ENCODE results near the gene TCF12.
A peak's percentile ranks its signal among the peaks of the same experiment; 100 is the strongest.

Gene TCF12

DNA sequence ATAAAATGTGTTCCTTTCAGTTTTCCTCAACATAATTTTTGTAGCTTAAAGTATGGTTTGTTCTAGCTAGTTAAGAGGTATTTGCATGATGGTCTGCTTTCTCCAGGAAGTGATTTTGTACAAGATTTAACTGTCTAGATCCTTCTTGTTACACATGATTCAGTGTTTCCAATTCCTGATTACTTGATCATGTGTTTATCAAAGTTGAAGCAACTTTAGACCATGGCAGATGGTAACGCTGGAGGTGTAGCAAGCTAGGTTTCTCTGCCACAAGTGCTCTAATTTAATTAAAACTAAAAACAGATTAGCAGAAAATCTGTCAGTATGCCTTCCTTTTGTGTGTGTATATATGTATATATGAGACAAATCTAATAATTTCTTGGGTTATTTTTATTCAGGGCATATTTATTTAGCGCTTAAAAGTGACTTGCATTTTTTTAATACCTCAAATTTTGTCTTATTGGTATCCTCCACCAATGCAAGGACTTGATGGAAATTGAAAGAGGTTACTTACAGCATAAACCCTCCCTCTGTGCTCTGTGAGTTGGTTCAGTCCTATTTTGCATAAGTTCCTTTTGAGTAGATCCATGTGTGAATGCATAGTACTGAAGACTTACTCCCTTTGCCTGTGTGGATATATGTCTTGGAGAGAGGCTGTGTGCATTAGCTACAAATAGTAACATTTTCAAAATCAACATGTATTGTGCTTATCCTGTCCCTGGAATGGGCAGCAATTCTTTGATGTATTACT, 300.6 kb downstream of the TCF12 start:
- DNase-seq (ENCODE audit: low read depth): peak; percentile 24

GRCh38 chr15:57220205-57220604, 301.8 kb downstream of the TCF12 start:
- DNase-seq (ENCODE audit: low read depth): no peak

DNA sequence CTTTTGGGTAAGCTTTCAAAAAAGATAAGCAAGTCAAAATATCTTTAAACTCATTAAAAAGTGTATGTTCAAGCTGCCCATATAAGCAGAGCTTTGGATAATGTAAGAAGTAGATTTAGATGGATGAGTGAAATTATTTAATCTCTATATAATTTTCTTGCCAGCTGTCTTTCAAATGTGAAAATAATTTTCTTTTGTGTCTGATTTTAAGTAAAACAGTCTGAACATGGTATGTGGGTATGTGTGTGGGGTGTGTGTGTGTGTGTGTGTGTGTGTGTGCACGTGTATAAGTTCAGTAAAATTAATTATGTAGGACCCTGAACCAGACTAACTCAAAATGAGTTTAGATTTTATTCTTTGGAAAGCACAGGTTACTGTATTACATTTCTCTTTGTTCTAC, 302.7 kb downstream of the TCF12 start:
- DNase-seq (ENCODE audit: low read depth): no peak

DNA sequence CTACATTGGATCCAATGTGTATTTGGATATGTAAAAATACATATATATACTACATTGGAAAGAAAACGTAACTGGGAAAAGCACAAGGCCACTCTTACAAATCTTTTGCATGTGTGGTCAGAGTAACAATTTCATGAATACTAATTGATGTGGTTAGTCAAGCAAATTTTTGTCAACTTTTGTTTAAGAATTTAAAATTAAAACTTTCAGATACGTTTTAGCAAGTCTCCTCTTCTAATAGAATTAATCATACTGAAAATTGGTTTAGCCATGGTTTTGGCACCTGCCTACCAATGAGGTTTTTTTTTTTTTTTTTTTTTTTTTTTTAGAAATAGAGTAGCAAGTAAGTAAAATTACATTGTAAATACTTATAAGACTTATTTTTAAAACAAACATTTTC, 304.9 kb downstream of the TCF12 start:
- no peak for DNase-seq (ENCODE audit: low read depth)

- DNase-seq (ENCODE audit: low read depth): no peak
These were observed 305.4 kb downstream of the TCF12 start for GRCh38 chr15:57223887-57224286.

- no peak for DNase-seq (ENCODE audit: low read depth)
These were observed 306.2 kb downstream of the TCF12 start for GRCh38 chr15:57224664-57225063.

DNA sequence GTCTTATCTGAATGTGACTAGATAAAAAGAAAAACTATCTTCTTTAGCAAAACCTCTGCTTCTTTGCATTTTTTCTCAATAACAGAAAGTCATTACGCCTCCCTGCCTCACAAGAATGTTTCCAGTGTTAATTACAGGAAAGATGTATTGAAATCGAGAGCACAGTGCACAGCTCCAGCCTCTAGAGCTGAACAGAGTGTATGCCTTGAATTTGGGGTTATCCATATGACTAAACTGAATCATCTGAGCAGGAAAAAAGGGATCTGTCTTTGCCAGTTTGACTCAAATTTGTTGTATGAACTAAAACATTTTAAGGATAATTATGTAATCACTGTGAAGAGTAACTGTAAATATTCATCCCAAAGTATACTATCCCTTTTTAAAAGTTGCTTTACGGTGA, 308.7 kb downstream of the TCF12 start:
- no peak for DNase-seq (ENCODE audit: low read depth)

GRCh38 chr15:57227899-57228298, 309.5 kb downstream of the TCF12 start:
- no peak for DNase-seq (ENCODE audit: low read depth)

GRCh38 chr15:57228395-57228794, 310.0 kb downstream of the TCF12 start:
- no peak for DNase-seq (ENCODE audit: low read depth)

DNA sequence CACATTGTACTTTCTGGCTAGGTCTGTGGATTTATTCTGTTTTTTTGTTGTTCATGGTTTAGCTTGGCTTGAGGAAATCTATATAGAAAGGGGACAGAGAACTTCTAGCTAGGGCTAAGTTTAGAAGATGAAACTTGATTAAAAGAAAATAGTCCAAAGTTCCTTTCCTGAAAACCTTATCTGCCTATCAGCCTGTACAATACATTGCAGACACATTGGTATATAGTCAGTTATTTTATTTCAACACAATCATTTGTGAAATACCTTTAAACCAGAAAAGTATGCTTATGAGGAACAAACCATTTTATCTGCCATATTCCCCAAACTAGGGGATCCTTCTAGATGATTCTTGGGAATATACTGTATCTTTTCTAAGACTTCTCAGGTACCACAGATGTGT, 310.6 kb downstream of the TCF12 start:
- DNase-seq (ENCODE audit: low read depth): no peak

DNA sequence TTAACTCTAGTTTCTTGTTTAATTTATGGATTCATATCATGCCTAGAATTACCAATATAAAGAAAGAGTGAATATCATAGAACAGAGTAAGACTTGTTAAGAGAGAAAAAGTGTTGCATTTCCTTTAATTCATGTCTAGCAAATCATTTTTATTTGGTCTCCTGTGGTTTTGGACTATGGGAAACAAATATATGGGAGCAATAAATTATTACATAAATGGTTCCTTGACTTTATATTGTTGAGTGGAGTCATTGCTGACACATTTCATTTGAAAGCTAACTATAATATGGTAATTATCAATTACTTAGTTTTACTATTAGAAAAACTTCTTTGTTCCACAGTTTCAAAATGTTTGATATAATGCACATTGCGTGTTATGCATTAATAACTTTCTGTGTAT, 313.1 kb downstream of the TCF12 start:
- DNase-seq (ENCODE audit: low read depth): no peak

DNA sequence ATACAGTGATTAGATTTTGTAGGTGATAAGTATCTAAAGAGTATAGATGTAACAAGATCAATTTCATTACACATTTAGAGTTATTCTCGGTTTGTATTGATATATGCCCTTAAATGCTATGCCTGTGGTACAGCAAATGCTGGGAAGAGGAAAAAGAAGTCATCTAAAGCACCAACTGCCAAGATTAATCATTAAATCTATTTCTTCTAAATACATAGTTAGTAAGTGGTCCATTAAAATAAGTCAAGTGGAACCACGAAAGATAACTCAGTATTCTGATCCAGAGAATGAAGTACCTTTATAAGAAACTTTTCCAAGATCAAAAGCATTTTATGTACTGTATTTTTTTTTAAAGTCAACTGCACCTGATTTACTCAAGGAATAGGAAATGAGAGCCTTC, 315.7 kb downstream of the TCF12 start:
- no peak for DNase-seq (ENCODE audit: low read depth)

- DNase-seq (ENCODE audit: low read depth): no peak
These were observed 316.7 kb downstream of the TCF12 start for GRCh38 chr15:57235186-57235585.

GRCh38 chr15:57235873-57236272, 317.4 kb downstream of the TCF12 start:
- no peak for DNase-seq (ENCODE audit: low read depth)

- DNase-seq (ENCODE audit: low read depth): no peak
These were observed 318.3 kb downstream of the TCF12 start for GRCh38 chr15:57236561-57237300.

DNA sequence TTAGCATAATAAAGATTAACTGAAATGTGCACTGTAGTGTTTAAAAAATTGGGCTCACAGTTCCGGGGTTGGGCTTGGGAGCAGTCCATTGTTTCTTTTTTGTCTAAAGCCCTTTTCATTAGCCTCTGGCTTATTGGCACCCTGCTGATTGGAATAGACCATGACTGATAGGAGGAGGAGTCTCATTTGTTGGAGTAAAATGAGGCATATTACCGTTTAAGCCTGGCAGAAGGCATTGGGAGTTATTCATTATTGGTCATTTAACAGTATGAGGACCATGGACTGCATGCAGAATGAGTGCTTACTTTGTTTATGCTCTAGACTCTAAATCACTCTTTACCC, 318.8 kb downstream of the TCF12 start:
- no peak for DNase-seq (ENCODE audit: low read depth)

DNA sequence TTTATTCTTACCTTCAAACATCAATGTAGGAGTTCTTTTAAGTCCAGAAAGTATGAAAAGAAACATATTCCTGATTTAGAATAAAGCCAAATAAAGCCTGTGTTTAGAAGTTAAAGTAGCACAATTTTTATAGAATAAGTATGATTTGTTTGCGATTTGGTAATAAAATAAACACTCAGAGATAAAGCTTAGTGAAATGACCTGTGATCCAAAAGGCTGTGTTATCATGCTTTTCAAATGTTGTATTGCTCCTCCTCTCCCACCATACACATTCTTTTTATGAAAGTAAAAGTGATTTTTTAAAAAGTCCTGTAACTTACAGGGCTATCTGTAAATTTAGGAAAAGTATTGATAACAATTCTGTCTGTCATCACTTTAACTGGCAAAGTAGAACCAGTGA, 319.2 kb downstream of the TCF12 start:
- DNase-seq (ENCODE audit: low read depth): no peak

GRCh38 chr15:57245130-57245529, 326.7 kb downstream of the TCF12 start:
- DNase-seq (ENCODE audit: low read depth): no peak

DNA sequence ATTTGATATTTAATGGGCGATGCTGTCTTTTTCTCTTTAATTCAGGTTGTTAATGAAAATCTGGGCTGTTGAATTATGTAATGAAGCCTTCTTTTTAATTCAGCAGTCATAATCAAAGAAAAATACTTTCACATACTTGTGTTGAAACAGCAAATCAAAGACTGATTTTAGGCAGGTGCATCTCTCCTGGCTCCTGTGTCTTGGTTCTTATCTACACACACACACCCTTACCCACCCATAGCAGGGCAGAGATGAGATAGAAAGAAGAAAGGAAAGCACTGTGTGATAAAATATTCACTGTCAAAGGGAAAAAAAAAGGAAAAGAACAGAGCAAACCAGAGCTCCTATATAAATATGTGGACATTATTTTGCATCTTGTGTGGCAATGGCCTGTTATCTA, 327.3 kb downstream of the TCF12 start:
- no peak for DNase-seq (ENCODE audit: low read depth)

DNA sequence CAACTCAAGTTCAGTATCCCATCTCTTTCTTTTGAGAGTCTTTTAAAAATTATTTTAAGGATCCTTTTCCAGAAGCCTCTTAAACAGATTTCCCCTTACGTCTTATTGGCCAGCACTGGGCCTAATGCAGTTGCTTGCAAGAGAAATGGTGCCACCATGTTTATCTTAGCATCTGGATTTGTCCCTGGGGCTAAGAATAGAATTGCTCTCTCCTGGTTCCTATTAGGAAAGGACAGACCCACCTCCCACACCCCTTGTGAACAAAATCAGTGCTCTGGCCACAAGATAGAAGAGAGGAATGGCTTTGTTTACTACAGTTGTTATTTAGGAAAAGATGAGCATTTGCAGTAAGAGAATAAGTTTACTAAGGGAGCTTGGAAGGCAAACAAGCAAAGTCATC, 329.6 kb downstream of the TCF12 start:
- DNase-seq (ENCODE audit: low read depth): no peak

GRCh38 chr15:57251308-57251707, 332.9 kb downstream of the TCF12 start:
- DNase-seq (ENCODE audit: low read depth): no peak

GRCh38 chr15:57251941-57252340, 333.5 kb downstream of the TCF12 start:
- no peak for DNase-seq (ENCODE audit: low read depth)

GRCh38 chr15:57253082-57253481, 334.6 kb downstream of the TCF12 start:
- DNase-seq (ENCODE audit: low read depth): no peak

GRCh38 chr15:57253500-57253899, 335.1 kb downstream of the TCF12 start:
- no peak for DNase-seq (ENCODE audit: low read depth)
